ENCODE results near the gene STXBP6.

DNA sequence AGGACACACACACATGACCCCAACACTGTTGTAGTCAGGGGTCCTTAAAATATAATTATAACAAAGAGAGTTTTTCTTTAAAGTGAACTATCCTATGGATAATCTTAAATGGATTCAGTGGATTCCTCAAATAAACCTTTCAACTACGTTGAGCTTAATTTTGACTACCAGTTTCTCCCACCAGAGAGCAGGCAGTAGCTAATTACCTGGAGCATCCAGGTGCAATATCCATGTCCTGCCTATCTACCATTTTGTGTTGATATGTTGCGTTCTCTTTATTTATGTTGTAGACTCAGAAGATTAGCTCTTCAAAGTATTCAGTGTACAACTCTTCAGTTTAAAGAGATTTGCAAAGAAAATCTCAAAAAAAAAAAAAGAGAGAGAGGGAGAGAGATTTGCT, 288.8 kb downstream of the STXBP6 start:
- TF ChIP-seq CTCF (IDR thresholded peaks at IDR 0.05) (peak in 3 of 6 experiments; percentile 6 to 27 (median 25)), POLR2A (IDR thresholded peaks at IDR 0.05) (no peak)
